NCI-H1092 treated with DMSO at 0.1 percent for 48 hours (cell line): ENCODE results near the gene PCSK9.
A peak's percentile ranks its signal among the peaks of the same experiment; 100 is the strongest.

Source experiments
- DNase-seq: peaks from one replicate; lab custom pipeline; 2025; lab: John Stamatoyannopoulos, UW

The PCSK9 gene

DNA sequence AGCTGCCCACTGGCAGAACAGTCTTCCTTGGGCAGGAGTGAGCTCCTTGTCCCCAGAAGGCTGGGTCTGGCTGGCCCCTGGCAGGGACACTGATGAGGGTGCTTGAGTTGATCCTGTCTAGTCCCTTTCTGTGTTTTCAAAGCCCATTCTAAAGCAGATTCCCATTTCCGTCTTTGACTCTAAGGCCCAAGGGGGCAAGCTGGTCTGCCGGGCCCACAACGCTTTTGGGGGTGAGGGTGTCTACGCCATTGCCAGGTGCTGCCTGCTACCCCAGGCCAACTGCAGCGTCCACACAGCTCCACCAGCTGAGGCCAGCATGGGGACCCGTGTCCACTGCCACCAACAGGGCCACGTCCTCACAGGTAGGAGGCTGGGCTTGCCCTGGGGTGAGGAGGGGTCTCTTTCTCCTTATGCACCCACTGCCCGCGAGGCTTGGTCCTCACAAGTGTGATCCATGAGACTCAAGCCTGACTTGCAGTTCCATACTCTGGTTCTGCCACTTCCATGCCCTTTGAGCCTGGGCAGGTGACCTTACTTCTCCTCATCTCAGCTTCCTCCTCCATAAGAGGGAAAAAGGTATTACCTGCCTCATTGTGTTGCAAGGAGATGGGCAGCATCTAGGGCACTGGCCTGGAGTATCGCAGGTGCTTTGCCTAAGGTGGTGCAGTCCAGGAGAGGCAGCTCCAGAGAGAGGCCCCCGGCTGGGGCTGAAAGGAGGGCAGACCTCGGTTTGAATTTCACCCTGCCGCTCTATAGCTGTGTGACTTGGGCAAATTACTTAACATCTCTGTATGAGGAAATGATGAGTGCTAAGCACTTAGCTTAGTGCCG lies 20.2 kb downstream of the PCSK9 start:
- no peak for DNase-seq

GRCh38 chr1:55060133-55060999 lies 21.0 kb downstream of the PCSK9 start:
- DNase-seq, result no peak

DNA sequence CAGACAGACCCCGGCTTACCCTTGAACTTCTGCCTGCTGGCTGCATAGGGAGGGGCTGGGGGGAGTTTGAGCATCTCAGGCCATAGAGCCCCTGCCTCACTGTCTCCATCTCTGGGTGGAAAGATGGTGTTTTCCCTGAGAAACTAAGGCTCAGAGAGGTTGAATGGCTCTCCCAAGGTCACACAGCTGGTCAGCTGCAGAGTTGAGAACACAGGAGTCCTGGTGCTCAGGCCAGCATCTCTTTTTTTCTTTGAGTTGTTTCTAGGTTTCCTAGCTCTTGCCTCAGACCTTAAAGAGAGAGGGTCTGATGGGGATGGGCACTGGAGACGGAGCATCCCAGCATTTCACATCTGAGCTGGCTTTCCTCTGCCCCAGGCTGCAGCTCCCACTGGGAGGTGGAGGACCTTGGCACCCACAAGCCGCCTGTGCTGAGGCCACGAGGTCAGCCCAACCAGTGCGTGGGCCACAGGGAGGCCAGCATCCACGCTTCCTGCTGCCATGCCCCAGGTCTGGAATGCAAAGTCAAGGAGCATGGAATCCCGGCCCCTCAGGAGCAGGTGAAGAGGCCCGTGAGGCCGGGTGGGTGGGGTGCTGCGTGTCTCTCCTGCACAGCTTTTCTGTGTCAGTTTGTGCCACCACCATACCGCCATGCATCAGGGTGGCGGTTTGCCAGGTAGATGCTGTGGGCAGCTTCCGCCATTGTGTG lies 21.8 kb downstream of the PCSK9 start:
- DNase-seq, result no peak

DNA sequence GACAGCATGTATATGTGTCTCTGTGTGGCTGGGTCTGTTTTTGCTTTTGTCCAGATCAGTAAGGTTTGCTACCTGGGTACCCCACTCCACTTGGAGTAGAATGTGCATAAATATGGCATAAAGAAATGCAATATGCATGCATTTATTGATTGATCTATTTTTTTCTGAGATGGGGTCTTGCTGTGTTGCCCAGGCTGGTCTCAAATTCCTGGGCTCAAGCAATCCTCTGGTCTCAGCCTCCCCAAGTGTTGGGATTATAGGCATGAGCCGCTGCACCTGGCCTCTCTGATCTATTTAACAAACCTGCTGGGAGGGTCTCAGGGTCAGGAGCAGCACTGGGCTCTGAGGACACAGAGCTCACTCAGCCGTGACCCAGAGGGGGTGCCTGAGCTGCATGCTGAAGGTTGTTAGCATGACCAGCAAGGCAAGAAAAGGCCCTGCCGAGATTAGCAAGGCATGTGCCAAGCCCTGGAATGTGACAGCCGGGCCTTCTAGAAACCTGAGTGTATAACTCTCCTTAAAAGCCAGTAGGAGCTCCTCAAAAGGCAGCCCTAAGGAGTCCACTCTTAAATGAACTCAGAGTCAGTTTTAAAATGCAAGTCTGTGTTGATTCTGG lies 22.5 kb downstream of the PCSK9 start:
- no peak for DNase-seq

GRCh38 chr1:55062801-55063576 lies 23.6 kb downstream of the PCSK9 start:
- DNase-seq, result peak; percentile 49

DNA sequence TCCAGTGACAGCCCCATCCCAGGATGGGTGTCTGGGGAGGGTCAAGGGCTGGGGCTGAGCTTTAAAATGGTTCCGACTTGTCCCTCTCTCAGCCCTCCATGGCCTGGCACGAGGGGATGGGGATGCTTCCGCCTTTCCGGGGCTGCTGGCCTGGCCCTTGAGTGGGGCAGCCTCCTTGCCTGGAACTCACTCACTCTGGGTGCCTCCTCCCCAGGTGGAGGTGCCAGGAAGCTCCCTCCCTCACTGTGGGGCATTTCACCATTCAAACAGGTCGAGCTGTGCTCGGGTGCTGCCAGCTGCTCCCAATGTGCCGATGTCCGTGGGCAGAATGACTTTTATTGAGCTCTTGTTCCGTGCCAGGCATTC lies 24.2 kb downstream of the PCSK9 start:
- peak; percentile 78 for DNase-seq

GRCh38 chr1:55064071-55064581 lies 24.8 kb downstream of the PCSK9 start:
- peak; percentile 78 for DNase-seq

DNA sequence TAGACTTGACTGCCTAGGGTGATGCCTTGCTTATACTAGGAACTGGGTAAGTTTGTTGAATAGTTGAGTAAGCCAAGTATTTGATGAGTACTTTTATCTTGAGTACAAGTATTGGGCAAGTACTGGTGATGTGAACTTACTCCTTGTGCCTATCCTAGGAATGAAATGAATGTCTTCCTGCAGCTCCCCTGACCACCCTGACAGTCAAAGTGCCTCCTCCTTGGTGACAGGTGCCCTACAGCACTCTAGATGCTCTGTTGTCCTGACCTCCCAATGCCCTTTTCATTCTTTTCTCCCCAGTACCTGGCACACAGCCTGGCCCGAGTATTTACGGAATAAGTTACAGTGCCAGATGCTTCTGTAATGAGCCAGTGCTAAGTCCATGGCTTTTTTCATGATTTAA lies 25.5 kb downstream of the PCSK9 start:
- peak; percentile 86 for DNase-seq

DNA sequence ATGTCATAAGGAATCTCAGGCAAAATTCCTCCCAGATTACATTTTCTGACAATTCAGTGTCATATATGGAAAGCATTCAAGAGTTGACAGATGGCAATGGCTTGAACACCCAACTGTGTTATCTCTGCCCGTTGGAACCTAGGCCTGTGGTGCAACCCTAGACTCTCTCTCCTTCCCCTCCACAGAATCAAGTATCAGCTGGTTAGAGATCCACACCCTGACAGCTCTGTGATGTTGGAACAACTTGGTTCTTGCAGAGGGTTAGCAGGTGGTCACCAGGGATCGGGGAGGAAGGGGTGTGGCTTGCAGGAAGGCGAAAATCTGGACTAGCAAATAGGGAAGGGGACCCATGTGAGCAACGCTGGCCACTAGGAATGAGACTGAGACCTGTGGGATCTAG lies 26.3 kb downstream of the PCSK9 start:
- DNase-seq, result no peak

DNA sequence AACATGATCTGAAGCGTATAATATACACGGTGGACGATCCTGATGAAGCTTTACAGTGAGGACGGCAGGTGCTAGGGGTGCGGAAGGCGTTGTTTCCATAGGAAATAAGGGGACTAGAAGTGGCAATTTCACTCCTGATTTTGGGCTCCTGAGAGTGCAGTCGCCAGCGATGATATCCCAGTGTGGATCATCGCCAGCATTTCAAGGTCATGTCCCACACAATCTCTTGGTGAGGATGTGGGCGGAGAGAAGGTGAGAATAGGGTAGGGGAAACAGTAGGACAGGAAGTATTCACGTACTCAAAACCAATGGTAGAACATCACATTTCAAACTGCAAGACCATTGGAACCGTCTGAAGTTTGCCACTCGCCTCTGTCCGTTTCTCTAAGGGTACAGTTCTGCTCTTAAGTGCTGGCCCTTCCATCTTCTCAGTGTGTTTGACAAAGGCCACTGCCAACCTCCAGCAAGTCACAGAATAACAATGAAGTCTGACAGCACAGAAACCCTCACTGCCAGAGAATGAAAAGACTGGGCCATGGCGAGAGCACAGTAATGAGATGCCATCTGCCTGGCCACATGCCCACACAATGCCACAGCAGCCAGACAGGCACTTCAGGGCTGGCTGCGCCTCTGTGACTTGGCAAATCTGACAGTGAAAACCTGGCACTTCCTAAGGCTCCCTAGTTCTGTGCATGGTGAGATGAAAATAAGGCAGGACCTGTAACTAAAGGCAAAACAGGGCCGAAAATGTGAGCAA lies 27.9 kb downstream of the PCSK9 start:
- DNase-seq, result peak; percentile 84

DNA sequence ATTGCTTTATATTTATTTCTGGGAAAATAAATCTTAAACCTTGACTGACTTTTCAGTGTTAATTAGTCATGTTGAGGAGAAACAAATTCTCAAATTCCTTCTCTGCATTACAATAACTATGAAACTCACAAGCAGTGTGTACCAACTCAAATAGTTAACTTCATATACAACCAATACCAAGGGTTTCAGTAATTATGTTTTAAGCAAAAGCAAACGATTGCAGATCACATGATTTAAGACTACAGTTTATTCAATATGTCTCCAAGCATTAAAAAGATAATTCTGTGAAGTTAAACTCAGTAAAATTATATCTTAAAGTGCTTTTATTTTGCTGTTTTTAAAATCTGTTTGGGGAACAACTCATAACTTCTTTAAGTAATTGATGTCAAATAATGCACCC lies 28.6 kb downstream of the PCSK9 start:
- no peak for DNase-seq

DNA sequence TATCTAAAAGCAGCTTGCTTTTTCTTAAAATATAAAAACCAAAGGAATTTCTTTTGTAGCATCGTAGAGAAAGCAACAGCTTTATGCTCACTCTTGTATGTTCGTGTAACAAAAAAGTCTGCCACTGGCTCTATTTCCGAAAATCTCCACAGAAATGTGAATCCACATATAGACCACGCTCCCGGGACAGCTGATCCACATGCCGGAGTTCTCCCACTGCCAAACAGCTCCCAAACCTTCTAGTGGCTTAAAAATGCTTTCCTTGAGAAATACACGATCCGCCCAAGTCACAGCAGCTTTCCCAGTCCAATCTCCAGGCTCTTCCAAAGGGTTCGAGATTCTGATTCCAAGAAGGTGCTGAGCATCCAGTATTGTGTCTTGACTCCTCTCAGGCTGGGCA lies 29.3 kb downstream of the PCSK9 start:
- DNase-seq, result no peak

- no peak for DNase-seq
Observed at GRCh38 chr1:55069280-55069679, 29.9 kb downstream of the PCSK9 start.

GRCh38 chr1:55070293-55071164 lies 31.2 kb downstream of the PCSK9 start:
- DNase-seq, result peak; percentile 86

DNA sequence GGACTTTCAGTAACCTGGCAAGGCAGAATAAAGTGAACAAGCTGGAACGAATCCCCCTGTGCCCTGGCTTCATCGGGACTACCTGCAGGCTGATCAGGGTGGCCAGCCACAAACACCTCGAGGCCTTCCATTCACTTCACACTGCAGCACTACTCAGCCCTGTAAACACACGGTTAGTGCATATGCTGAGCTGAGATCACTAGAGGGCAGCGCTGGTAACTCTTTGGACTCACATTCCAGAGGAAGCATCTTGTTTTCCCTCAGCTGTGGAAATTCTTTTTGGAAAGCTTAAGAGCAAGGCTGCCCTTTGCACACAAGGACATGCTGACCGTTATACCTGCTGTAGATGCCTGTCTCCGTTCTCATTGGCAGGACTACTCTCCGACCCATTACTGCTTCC lies 32.1 kb downstream of the PCSK9 start:
- peak; percentile 32 for DNase-seq

DNA sequence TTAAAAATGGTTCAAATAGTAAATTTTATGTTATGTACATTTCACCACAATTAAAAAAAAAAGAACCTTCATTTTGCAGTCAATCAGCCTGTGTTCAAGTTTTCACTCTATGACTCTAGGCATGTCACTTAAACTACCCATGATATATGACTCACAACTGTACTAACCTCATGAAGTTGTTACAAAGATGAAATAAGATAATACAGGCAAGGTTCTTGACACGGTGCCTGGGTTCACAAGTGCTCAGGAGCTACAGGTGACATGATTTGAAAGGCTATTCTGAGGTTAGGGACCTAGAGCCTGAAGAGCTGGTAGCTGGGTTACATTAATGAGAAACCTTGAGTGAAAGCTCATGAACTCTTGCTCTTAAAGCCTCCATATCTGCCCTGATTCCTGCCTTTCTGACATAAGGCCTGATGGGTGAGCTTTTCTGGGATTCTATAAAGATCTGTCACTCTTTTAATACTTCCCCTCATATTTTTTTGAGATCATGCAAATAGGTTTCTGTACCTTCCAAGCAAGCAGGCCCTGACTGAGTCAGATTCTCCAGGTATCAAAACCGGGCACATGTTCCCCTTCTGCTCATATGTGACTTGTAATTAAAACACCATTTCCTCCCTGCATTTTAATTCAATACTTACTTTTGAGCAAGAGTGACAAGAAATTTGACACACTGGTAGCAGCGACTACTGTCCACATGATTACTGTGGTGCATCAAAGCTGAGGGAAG lies 34.0 kb downstream of the PCSK9 start:
- DNase-seq, result no peak

DNA sequence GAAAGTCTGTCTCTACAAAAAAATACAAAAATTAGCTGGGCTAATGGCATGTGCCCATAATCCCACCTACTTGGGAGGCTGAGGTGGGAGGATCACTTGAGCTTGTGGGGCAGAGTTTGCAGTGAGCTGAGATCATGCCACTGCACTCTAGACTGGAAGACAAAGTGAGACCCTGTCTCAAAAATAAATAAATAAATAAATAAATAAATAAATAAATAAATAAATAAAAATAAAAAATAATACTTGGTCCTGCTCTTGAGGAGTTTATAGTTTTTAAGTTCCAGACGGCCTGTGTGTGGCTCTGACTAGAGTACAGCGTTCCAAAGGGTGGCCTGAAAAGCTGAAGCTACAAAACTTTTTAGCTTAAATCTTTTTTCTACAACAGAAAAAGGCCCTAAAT lies 35.1 kb downstream of the PCSK9 start:
- no peak for DNase-seq

GRCh38 chr1:55076356-55076755 lies 37.0 kb downstream of the PCSK9 start:
- DNase-seq, result no peak

GRCh38 chr1:55078470-55078869 lies 39.1 kb downstream of the PCSK9 start:
- peak; percentile 28 for DNase-seq
